Caco-2 (cell line): ENCODE results near the gene IQCB1. TPM values are rescaled to one million over a fixed set of nuclear protein-coding genes. Genes with fewer than 3 reads are reported as not detected.

Source experiments
- BruUV-seq: library from RNA; stranded (reverse); fragments of 400-500 nt; replicated peaks from 2 replicates; lab custom pipeline; 2021; lab: Mats Ljungman, UMichigan
- CTCF ChIA-PET: fragments of 300-600 bp; sonication (Branson Sonifier 250); formaldehyde crosslinking; loops from one replicate; lab custom pipeline; 2022; ENCODE audit warnings: antibody characterized with exemption; lab: Charles Lee
- POLR2A ChIA-PET: fragments of 300-600 bp; sonication (Branson Sonifier 250); formaldehyde crosslinking; loops from one replicate; lab custom pipeline; 2022; ENCODE audit warnings: antibody characterized with exemption; lab: Charles Lee
- DNase-seq, 2 experiments: peaks; one replicate each; pipeline versions ENCODE4 v3.0.0 to v3.0.0-alpha.2; 2020 to 2022
- H3K27me3 ChIP-seq: replicated peaks from 2 replicates; pipeline ENCODE4 v1.6.0; 2011; ENCODE audit warnings: low read length; ENCODE audit not compliant: control insufficient read depth, insufficient read depth
- H3K36me3 ChIP-seq: 2 replicates; pipeline ENCODE4 v1.5.1; 2011; ENCODE audit warnings: low read length; ENCODE audit not compliant: control insufficient read depth, insufficient read depth
- H3K4me1 ChIP-seq: fragments of 250-450 bp; sonication (Bioruptor Pico); 2 replicates; pipeline ENCODE4 v1.5.1; 2020; ENCODE audit warnings: mild to moderate bottlenecking
- H3K4me3 ChIP-seq: 2 replicates; pipeline ENCODE4 v1.5.1; 2011; ENCODE audit warnings: low read depth, mild to moderate bottlenecking, control low read depth, low read length
- H3K9me3 ChIP-seq: fragments of 250-450 bp; sonication (Bioruptor Pico); 2 replicates; pipeline ENCODE4 v1.5.1; 2020; ENCODE audit warnings: mild to moderate bottlenecking, moderate library complexity
- H3K27ac Mint-ChIP-seq: one replicate; pipeline ENCODE4 v1.8.0; 2022; ENCODE audit warnings: mixed read lengths; ENCODE audit not compliant: unreplicated experiment
- H3K27me3 Mint-ChIP-seq: one replicate; pipeline ENCODE4 v1.8.0; 2022; ENCODE audit warnings: mixed read lengths; ENCODE audit not compliant: insufficient read depth, unreplicated experiment
- H3K36me3 Mint-ChIP-seq: one replicate; pipeline ENCODE4 v1.8.0; 2022; ENCODE audit warnings: mild to moderate bottlenecking, mixed read lengths; ENCODE audit not compliant: insufficient read depth, unreplicated experiment
- H3K4me1 Mint-ChIP-seq: one replicate; pipeline ENCODE4 v1.8.0; 2022; ENCODE audit warnings: low read depth, mixed read lengths; ENCODE audit not compliant: unreplicated experiment
- H3K4me3 Mint-ChIP-seq: one replicate; pipeline ENCODE4 v1.8.0; 2022; ENCODE audit warnings: mild to moderate bottlenecking, moderate library complexity, mixed read lengths; ENCODE audit not compliant: unreplicated experiment
- H3K9me3 Mint-ChIP-seq: one replicate; pipeline ENCODE4 v1.8.0; 2022; ENCODE audit warnings: mixed read lengths; ENCODE audit not compliant: unreplicated experiment
- intact Hi-C: fragments of 100-400 bp; cut with micrococcal nuclease; formaldehyde crosslinking; loops from one replicate; pipeline ENCODE4 v1.10.0; 2022; ENCODE audit not compliant: unreplicated experiment
- total RNA-seq: library from RNA; stranded (reverse); gene quantifications from 2 replicates; pipeline ENCODE4 v1.2.3, GENCODE V29; 2022
- TF ChIP-seq, protein P1 (sequence below), 2 experiments: fragments of 200-600 bp in 1 of 2; IDR thresholded peaks; 1 replicate in 1 of 2; 2 replicates in 1 of 2; pipeline versions ENCODE4 v1.5.1 to v1.8.0; 2011 to 2022; ENCODE audit warnings: antibody characterized with exemption in 1 of 2, control low read depth in 1 of 2, inconsistent platforms in 1 of 2, low read depth in 1 of 2, low read length in 1 of 2, mild to moderate bottlenecking in 1 of 2, moderate library complexity in 1 of 2; ENCODE audit not compliant: insufficient read depth in 1 of 2, severe bottlenecking in 1 of 2, unreplicated experiment in 1 of 2

The IQCB1 gene
- total RNA-seq, 1 experiment from 2014 or later, result 36.4 TPM

DNA sequence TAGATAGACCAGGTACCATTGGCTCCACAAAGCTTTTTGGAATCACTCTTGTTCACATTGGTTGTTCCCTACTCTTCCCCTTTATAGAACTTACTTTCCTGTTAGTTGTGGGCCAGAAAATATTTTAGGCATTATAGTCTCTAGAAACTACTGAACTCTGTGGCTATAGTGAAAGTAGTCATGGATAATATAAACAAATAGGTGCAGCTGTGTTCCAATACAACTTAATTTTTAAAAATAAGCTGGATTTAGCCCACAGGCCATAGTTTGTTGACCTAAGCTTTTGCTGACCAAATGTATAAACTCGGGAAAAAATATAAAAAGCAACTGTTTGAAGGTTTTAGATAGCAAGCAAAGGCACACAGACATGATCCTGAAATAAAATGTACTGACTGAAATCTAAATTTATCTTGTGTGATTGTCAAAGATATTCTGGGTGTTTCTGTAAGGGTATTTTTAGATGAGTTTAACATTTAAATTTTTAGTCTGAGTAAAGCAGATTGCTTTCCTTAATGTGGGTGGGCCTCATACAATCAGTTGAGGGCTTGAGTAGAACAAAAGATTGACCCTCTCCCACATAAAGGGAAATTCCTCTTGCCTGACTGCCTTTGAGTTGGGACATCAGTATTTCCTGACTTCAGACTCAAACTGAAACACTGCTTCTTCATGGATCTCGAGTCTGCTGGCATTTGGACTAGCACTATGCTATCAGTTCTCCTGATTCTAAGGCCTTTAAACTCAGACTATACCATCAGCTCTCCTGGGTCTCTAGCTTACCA is 13.2 kb downstream of the IQCB1 start:
- Mint-ChIP-seq H3K27ac (no peak overlapping the region), H3K27me3 (no peaks in the 10 kb centered on the region), H3K9me3 (peaks cover 12% of the 10 kb centered on the region), H3K4me1 (no peaks in the 10 kb centered on the region), H3K36me3 (peaks cover 78% of the 10 kb centered on the region), H3K4me3 (no peak overlapping the region)
- Histone ChIP-seq H3K9me3 (peaks cover 8% of the 10 kb centered on the region; the same call in 1 of the 2 replicates), H3K4me3 (no peak overlapping the region), H3K36me3 (no peaks in the 10 kb centered on the region), H3K27me3 (no peaks in the 10 kb centered on the region), H3K4me1 (no peaks in the 10 kb centered on the region)
- DNase-seq, result no peak
- ChIA-PET POLR2A (no interaction called here), CTCF (no interaction called here)
- intact Hi-C loops, result no loop called here
- TF ChIP-seq, protein P1, sequence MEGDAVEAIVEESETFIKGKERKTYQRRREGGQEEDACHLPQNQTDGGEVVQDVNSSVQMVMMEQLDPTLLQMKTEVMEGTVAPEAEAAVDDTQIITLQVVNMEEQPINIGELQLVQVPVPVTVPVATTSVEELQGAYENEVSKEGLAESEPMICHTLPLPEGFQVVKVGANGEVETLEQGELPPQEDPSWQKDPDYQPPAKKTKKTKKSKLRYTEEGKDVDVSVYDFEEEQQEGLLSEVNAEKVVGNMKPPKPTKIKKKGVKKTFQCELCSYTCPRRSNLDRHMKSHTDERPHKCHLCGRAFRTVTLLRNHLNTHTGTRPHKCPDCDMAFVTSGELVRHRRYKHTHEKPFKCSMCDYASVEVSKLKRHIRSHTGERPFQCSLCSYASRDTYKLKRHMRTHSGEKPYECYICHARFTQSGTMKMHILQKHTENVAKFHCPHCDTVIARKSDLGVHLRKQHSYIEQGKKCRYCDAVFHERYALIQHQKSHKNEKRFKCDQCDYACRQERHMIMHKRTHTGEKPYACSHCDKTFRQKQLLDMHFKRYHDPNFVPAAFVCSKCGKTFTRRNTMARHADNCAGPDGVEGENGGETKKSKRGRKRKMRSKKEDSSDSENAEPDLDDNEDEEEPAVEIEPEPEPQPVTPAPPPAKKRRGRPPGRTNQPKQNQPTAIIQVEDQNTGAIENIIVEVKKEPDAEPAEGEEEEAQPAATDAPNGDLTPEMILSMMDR (IDR thresholded peaks at IDR 0.05; ENCODE audit: insufficient read depth in 1 of 2, low read depth in 1 of 2, low read length in 1 of 2, severe bottlenecking in 1 of 2, unreplicated experiment in 1 of 2), result no peak
- BruUV-seq, result no TSS peak

DNA sequence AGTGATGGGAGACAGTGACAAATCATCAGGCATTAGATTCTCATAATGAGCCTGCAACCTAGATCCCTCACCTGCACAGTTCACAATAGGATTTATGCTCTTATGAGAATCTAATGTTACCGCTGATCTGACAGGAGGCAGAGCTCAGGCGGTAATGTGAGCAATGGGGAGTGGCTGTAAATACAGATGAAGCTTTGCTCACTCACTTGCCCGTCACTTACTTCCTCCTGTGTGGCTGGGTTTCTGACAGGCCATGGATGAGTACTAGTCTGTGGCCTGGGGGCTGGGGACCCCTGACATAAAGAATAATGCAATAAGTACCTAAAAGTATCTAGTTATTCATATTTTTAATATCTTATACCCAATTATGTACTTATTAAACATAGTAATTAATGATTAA is 15.6 kb downstream of the IQCB1 start:
- peaks cover 12% of the 10 kb centered on the region for H3K9me3 Mint-ChIP-seq
- no TSS peak for BruUV-seq
- Histone ChIP-seq H3K9me3 (peaks cover 8% of the 10 kb centered on the region; the same call in 1 of the 2 replicates), H3K4me3 (no peak overlapping the region), H3K4me1 (no peaks in the 10 kb centered on the region), H3K27me3 (no peaks in the 10 kb centered on the region), H3K36me3 (no peaks in the 10 kb centered on the region)
- TF ChIP-seq, protein P1 (IDR thresholded peaks at IDR 0.05; ENCODE audit: insufficient read depth in 1 of 2, low read depth in 1 of 2, low read length in 1 of 2, severe bottlenecking in 1 of 2, unreplicated experiment in 1 of 2), result no peak
- intact Hi-C loops, result no loop called here
- no peak for DNase-seq
- H3K4me3 Mint-ChIP-seq, result no peak overlapping the region
- CTCF ChIA-PET, result no interaction called here
- POLR2A ChIA-PET, result no interaction called here
- no peaks in the 10 kb centered on the region for H3K27me3 Mint-ChIP-seq
- H3K27ac Mint-ChIP-seq, result no peak overlapping the region
- no peaks in the 10 kb centered on the region for H3K4me1 Mint-ChIP-seq
- peaks cover 74% of the 10 kb centered on the region for H3K36me3 Mint-ChIP-seq

DNA sequence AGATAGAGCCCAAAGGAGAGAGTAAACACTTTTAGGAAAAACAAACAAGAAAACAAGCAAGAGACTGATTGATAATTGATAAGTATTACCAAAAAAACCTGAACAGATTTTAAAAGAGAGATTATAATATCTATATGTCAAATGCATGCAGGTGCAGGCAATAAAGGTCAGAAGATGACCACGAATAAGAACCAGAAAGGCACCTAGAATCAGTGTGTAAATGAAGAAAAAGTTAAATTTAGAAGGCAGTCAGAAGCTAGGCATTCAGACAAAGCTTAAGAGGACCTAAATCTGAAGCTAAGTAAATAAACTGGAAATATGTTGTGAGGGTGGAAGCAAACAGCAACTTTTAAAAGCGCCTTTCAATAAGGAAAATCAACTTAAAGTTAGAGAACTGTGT is 16.3 kb downstream of the IQCB1 start:
- no peak overlapping the region for H3K4me3 ChIP-seq
- no peak overlapping the region for H3K4me3 Mint-ChIP-seq
- H3K27ac Mint-ChIP-seq, result no peak overlapping the region
- H3K9me3 ChIP-seq, result peaks cover 8% of the 10 kb centered on the region; the same call in 1 of the 2 replicates
- ChIA-PET POLR2A (no interaction called here), CTCF (no interaction called here)
- BruUV-seq, result no TSS peak
- H3K36me3 Mint-ChIP-seq, result peaks cover 74% of the 10 kb centered on the region
- no peak for DNase-seq
- H3K4me1 ChIP-seq, result no peaks in the 10 kb centered on the region
- H3K27me3 ChIP-seq, result no peaks in the 10 kb centered on the region
- H3K9me3 Mint-ChIP-seq, result peaks cover 11% of the 10 kb centered on the region
- intact Hi-C loops, result no loop called here
- no peaks in the 10 kb centered on the region for H3K4me1 Mint-ChIP-seq
- H3K27me3 Mint-ChIP-seq, result no peaks in the 10 kb centered on the region
- TF ChIP-seq, protein P1 (IDR thresholded peaks at IDR 0.05; ENCODE audit: insufficient read depth in 1 of 2, low read depth in 1 of 2, low read length in 1 of 2, severe bottlenecking in 1 of 2, unreplicated experiment in 1 of 2), result no peak
- no peaks in the 10 kb centered on the region for H3K36me3 ChIP-seq
